Skeletal muscle tissue (tissue), 4 donors: ENCODE results near the gene TRAF1. TPM values are rescaled to one million over a fixed set of nuclear protein-coding genes. Genes with fewer than 3 reads are reported as not detected.

Experiments used
- H3K27ac ChIP-seq: one replicate; pipeline ENCODE4 v1.7.0; 2013; ENCODE audit warnings: mild to moderate bottlenecking, low read depth, low read length, inconsistent platforms
- H3K27me3 ChIP-seq, 3 donors: one replicate each; pipeline ENCODE4 v1.7.0; 2013; ENCODE audit warnings: low read length in 3 of 3; ENCODE audit not compliant: control insufficient read depth in 3 of 3, insufficient read depth in 3 of 3
- H3K36me3 ChIP-seq, 3 donors: one replicate each; pipeline ENCODE4 v1.7.0; 2013; ENCODE audit warnings: low read length in 3 of 3; ENCODE audit not compliant: control insufficient read depth in 3 of 3, insufficient read depth in 3 of 3
- H3K4me1 ChIP-seq, 3 donors: one replicate each; pipeline ENCODE4 v1.7.0; 2013; ENCODE audit warnings: low read length in 3 of 3, mild to moderate bottlenecking in 3 of 3; ENCODE audit not compliant: control insufficient read depth in 3 of 3, insufficient read depth in 3 of 3
- H3K4me3 ChIP-seq, 3 donors: one replicate each; pipeline ENCODE4 v1.7.0; 2013; ENCODE audit warnings: low read length in 3 of 3
- H3K9ac ChIP-seq, 3 donors: one replicate each; pipeline ENCODE4 v1.7.0; 2013; ENCODE audit warnings: low read length in 3 of 3, mild to moderate bottlenecking in 3 of 3, moderate library complexity in 2 of 3, low read depth in 1 of 3
- H3K9me3 ChIP-seq, 3 donors: one replicate each; pipeline ENCODE4 v1.7.0; 2013; ENCODE audit warnings: low read length in 3 of 3; ENCODE audit not compliant: control insufficient read depth in 3 of 3
- total RNA-seq: library from RNA; depleted of rRNA; stranded (reverse); fragments of >200 nt; gene quantifications from one replicate; pipeline ENCODE4 v1.2.3, GENCODE V29; 2014
- donor health status: Osteomylitis.

TRAF1 gene
- total RNA-seq, 1 donor from 2014 or later: 2.1 TPM

- H3K36me3 ChIP-seq: no peaks in the 10 kb centered on the region
- no peak overlapping the region for H3K4me3 ChIP-seq
- peaks cover 10 to 13% (median 12%) of the 10 kb centered on the region in 3 donors for H3K4me1 ChIP-seq
- no peak overlapping the region for H3K9ac ChIP-seq
- H3K27ac ChIP-seq: peak overlapping the region; percentile 40
- H3K9me3 ChIP-seq: no peaks in the 10 kb centered on the region
- peaks cover 0 to 3% (median 0%) of the 10 kb centered on the region in 3 donors for H3K27me3 ChIP-seq
These were observed 36.0 kb downstream of the TRAF1 start for GRCh38 chr9:120890320-120891244.

GRCh38 chr9:120889606-120890271, 36.9 kb downstream of the TRAF1 start:
- Histone ChIP-seq H3K9me3 (no peaks in the 10 kb centered on the region), H3K4me3 (no peak overlapping the region), H3K27ac (peak overlapping the region; percentile 30), H3K36me3 (no peaks in the 10 kb centered on the region), H3K27me3 (peaks cover 0 to under 1% (median 0%) of the 10 kb centered on the region in 3 donors), H3K9ac (no peak overlapping the region), H3K4me1 (peaks cover 8 to 13% (median 9%) of the 10 kb centered on the region in 3 donors)

GRCh38 chr9:120888626-120889025, 38.0 kb downstream of the TRAF1 start:
- no peak overlapping the region for H3K4me3 ChIP-seq
- H3K9me3 ChIP-seq: no peaks in the 10 kb centered on the region
- no peaks in the 10 kb centered on the region for H3K27me3 ChIP-seq
- H3K36me3 ChIP-seq: no peaks in the 10 kb centered on the region
- H3K27ac ChIP-seq: no peak overlapping the region
- H3K9ac ChIP-seq: no peak overlapping the region
- H3K4me1 ChIP-seq: peaks cover 4 to 9% (median 8%) of the 10 kb centered on the region in 3 donors

GRCh38 chr9:120886490-120886967, 40.1 kb downstream of the TRAF1 start:
- Histone ChIP-seq H3K36me3 (no peaks in the 10 kb centered on the region), H3K9me3 (no peaks in the 10 kb centered on the region), H3K4me1 (peaks cover 2 to 9% (median 8%) of the 10 kb centered on the region in 3 donors), H3K9ac (no peak overlapping the region), H3K4me3 (no peak overlapping the region), H3K27ac (no peak overlapping the region), H3K27me3 (peaks cover 0 to 6% (median 4%) of the 10 kb centered on the region in 3 donors)

- Histone ChIP-seq H3K4me1 (peaks cover 2 to 9% (median 8%) of the 10 kb centered on the region in 3 donors), H3K27ac (no peak overlapping the region)
These were observed 40.6 kb downstream of the TRAF1 start for GRCh38 chr9:120885958-120886357.

GRCh38 chr9:120885457-120885856, 41.1 kb downstream of the TRAF1 start:
- Histone ChIP-seq H3K9ac (no peak overlapping the region), H3K36me3 (no peaks in the 10 kb centered on the region), H3K9me3 (no peaks in the 10 kb centered on the region), H3K27ac (no peak overlapping the region), H3K27me3 (peaks cover 0 to 6% (median 4%) of the 10 kb centered on the region in 3 donors), H3K4me3 (no peak overlapping the region), H3K4me1 (peaks cover 2 to 9% (median 8%) of the 10 kb centered on the region in 3 donors)

More at GRCh38 chr9:120885958-120886357, 40.6 kb downstream of the TRAF1 start:
- H3K4me3 ChIP-seq: no peak overlapping the region
- no peaks in the 10 kb centered on the region for H3K36me3 ChIP-seq
- H3K9ac ChIP-seq: no peak overlapping the region
- H3K9me3 ChIP-seq: no peaks in the 10 kb centered on the region
- peaks cover 0 to 6% (median 4%) of the 10 kb centered on the region in 3 donors for H3K27me3 ChIP-seq

- H3K36me3 ChIP-seq: no peaks in the 10 kb centered on the region
- peaks cover 2 to 9% (median 8%) of the 10 kb centered on the region in 3 donors for H3K4me1 ChIP-seq
- H3K4me3 ChIP-seq: no peak overlapping the region
- peaks cover 3 to 16% (median 12%) of the 10 kb centered on the region in 3 donors for H3K27me3 ChIP-seq
- H3K27ac ChIP-seq: no peak overlapping the region
- no peaks in the 10 kb centered on the region for H3K9me3 ChIP-seq
- H3K9ac ChIP-seq: no peak overlapping the region
These were observed 43.0 kb downstream of the TRAF1 start for GRCh38 chr9:120883608-120883996.

- H3K27ac ChIP-seq: no peak overlapping the region
- H3K36me3 ChIP-seq: no peaks in the 10 kb centered on the region
- no peak overlapping the region for H3K9ac ChIP-seq
- H3K9me3 ChIP-seq: no peaks in the 10 kb centered on the region
- peaks cover 5 to 21% (median 18%) of the 10 kb centered on the region in 3 donors for H3K27me3 ChIP-seq
- no peak overlapping the region for H3K4me3 ChIP-seq
- peaks cover 2 to 13% (median 8%) of the 10 kb centered on the region in 3 donors for H3K4me1 ChIP-seq
These were observed 43.5 kb downstream of the TRAF1 start for GRCh38 chr9:120882935-120883607.

- Histone ChIP-seq H3K27ac (no peak overlapping the region), H3K4me1 (peaks cover 0 to 15% (median 11%) of the 10 kb centered on the region in 3 donors), H3K9ac (no peak overlapping the region)
These were observed 47.1 kb downstream of the TRAF1 start for GRCh38 chr9:120879446-120879845.

More at GRCh38 chr9:120879446-120879845, 47.1 kb downstream of the TRAF1 start:
- H3K36me3 ChIP-seq: no peaks in the 10 kb centered on the region
- H3K27me3 ChIP-seq: peaks cover 5 to 29% (median 24%) of the 10 kb centered on the region in 3 donors
- H3K4me3 ChIP-seq: no peak overlapping the region
- no peaks in the 10 kb centered on the region for H3K9me3 ChIP-seq
